ENCODE measurements around the gene OR6P1.

Gene OR6P1

DNA sequence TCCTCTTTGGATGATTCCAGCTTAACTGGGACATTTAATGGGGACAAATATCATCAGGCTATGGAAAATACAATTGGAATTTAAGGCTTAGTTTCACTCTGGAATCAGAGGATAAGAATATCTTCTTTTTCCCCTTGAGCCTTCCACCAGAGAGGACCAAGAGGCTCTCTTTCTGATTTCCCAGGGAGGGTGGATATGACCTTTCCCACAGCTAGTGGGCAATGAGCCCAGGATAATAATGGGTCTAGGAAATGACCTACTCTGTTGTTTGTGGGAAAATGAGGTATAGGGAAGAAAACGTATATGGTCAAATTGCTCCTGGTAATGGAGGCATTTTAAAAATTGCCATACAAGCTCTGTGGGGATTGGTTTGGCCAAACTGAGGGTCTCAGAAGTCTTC, 18.1 kb downstream of the OR6P1 start:
- Histone ChIP-seq H3K4me2 (ENCODE audit: low read length) (no peak overlapping the region), H3K79me2 (ENCODE audit: control insufficient read depth, low read length) (no peaks in the 10 kb centered on the region), H3K27me3 (ENCODE audit: control insufficient read depth, low read length) (0 out of 2 replicates have a peak, but pooled peaks cover 3% of the 10 kb centered on the region), H3K27ac (ENCODE audit: low read depth, low read length) (no peak overlapping the region), H3K9me2 (replicated peaks; ENCODE audit: control insufficient read depth, low read length) (no peaks in the 10 kb centered on the region), H3F3A (ENCODE audit: control insufficient read depth, insufficient read depth) (no peaks in the 10 kb centered on the region), H3K9me3 (ENCODE audit: control insufficient read depth, insufficient read depth, low read length) (no peaks in the 10 kb centered on the region), H3K4me3 (ENCODE audit: low read length) (no peak overlapping the region), H3K4me1 (ENCODE audit: control insufficient read depth, low read length) (no peaks in the 10 kb centered on the region), H4K20me1 (ENCODE audit: control insufficient read depth, insufficient read depth, low read depth, low read length) (no peaks in the 10 kb centered on the region), H3K36me3 (ENCODE audit: control insufficient read depth, low read length) (no peaks in the 10 kb centered on the region)
- TF ChIP-seq EZH2phosphoT487 (IDR thresholded peaks at IDR 0.05; ENCODE audit: borderline replicate concordance, low read length) = no peak
- TF ChIP-seq, protein P1, sequence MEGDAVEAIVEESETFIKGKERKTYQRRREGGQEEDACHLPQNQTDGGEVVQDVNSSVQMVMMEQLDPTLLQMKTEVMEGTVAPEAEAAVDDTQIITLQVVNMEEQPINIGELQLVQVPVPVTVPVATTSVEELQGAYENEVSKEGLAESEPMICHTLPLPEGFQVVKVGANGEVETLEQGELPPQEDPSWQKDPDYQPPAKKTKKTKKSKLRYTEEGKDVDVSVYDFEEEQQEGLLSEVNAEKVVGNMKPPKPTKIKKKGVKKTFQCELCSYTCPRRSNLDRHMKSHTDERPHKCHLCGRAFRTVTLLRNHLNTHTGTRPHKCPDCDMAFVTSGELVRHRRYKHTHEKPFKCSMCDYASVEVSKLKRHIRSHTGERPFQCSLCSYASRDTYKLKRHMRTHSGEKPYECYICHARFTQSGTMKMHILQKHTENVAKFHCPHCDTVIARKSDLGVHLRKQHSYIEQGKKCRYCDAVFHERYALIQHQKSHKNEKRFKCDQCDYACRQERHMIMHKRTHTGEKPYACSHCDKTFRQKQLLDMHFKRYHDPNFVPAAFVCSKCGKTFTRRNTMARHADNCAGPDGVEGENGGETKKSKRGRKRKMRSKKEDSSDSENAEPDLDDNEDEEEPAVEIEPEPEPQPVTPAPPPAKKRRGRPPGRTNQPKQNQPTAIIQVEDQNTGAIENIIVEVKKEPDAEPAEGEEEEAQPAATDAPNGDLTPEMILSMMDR (IDR thresholded peaks at IDR 0.05; ENCODE audit: low read depth, low read length, poor library complexity, severe bottlenecking) = no peak

DNA sequence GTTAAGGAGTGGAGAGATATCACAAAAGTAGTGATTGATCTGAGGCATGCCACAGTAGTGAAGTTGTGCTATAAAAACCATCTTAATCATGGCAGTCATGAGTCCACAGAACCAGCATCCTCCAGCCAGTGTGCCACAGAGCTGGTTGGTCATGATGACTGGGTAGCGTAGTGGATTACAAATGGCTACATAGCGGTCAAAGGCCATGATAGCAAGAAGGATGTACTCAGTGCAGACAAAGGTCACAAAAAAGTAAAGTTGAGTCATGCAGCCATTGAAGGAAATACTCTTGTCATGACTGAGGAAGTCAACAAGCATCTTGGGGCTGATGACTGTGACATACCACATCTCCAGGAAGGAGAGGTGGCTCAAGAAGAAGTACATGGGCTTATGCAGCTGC, 22.8 kb downstream of the OR6P1 start:
- 0 out of 2 replicates have a peak, but pooled peaks cover 3% of the 10 kb centered on the region for H3K27me3 ChIP-seq (ENCODE audit: control insufficient read depth, low read length)
- H3F3A ChIP-seq (ENCODE audit: control insufficient read depth, insufficient read depth) = no peaks in the 10 kb centered on the region
- TF ChIP-seq EZH2phosphoT487 (IDR thresholded peaks at IDR 0.05; ENCODE audit: borderline replicate concordance, low read length) = no peak
- TF ChIP-seq, protein P1 (IDR thresholded peaks at IDR 0.05; ENCODE audit: low read depth, low read length, poor library complexity, severe bottlenecking) = no peak
- no peaks in the 10 kb centered on the region for H3K79me2 ChIP-seq (ENCODE audit: control insufficient read depth, low read length)
- H3K27ac ChIP-seq (ENCODE audit: low read depth, low read length) = no peak overlapping the region
- no peak overlapping the region for H3K4me2 ChIP-seq (ENCODE audit: low read length)
- H3K4me1 ChIP-seq (ENCODE audit: control insufficient read depth, low read length) = no peaks in the 10 kb centered on the region
- H3K4me3 ChIP-seq (ENCODE audit: low read length) = no peak overlapping the region
- no peaks in the 10 kb centered on the region for H4K20me1 ChIP-seq (ENCODE audit: control insufficient read depth, insufficient read depth, low read depth, low read length)
- H3K9me3 ChIP-seq (ENCODE audit: control insufficient read depth, insufficient read depth, low read length) = no peaks in the 10 kb centered on the region
- no peaks in the 10 kb centered on the region for H3K9me2 ChIP-seq (replicated peaks; ENCODE audit: control insufficient read depth, low read length)
- no peaks in the 10 kb centered on the region for H3K36me3 ChIP-seq (ENCODE audit: control insufficient read depth, low read length)

DNA sequence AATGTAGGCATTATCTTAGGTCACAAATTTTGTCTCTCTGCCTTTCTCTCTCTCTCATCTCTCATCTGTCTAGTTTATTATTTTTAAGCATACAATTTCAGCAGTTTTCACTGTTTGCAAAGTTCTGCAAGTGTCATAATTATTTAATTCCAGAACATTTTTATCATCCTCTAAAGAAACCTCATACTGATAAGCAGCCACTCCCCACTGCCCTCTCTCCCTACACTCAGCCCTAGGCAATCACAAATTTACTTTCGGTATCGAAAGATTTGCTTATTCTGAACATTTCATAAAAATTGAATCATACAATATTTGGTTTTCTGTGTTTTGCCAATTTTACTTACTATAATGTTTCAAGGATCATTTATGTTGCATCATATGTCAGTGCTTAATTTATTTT, 32.8 kb downstream of the OR6P1 start:
- Histone ChIP-seq H3K36me3 (ENCODE audit: control insufficient read depth, low read length) (no peaks in the 10 kb centered on the region), H3F3A (ENCODE audit: control insufficient read depth, insufficient read depth) (no peaks in the 10 kb centered on the region), H3K9me3 (ENCODE audit: control insufficient read depth, insufficient read depth, low read length) (no peaks in the 10 kb centered on the region), H3K4me2 (ENCODE audit: low read length) (no peak overlapping the region), H3K4me1 (ENCODE audit: control insufficient read depth, low read length) (no peaks in the 10 kb centered on the region), H3K79me2 (ENCODE audit: control insufficient read depth, low read length) (no peaks in the 10 kb centered on the region), H3K27me3 (ENCODE audit: control insufficient read depth, low read length) (no peaks in the 10 kb centered on the region; the same call in 1 of the 2 replicates), H3K4me3 (ENCODE audit: low read length) (no peak overlapping the region), H4K20me1 (ENCODE audit: control insufficient read depth, insufficient read depth, low read depth, low read length) (no peaks in the 10 kb centered on the region), H3K27ac (ENCODE audit: low read depth, low read length) (no peak overlapping the region), H3K9me2 (replicated peaks; ENCODE audit: control insufficient read depth, low read length) (no peaks in the 10 kb centered on the region)
- no peak for TF ChIP-seq EZH2phosphoT487 (IDR thresholded peaks at IDR 0.05; ENCODE audit: borderline replicate concordance, low read length)

DNA sequence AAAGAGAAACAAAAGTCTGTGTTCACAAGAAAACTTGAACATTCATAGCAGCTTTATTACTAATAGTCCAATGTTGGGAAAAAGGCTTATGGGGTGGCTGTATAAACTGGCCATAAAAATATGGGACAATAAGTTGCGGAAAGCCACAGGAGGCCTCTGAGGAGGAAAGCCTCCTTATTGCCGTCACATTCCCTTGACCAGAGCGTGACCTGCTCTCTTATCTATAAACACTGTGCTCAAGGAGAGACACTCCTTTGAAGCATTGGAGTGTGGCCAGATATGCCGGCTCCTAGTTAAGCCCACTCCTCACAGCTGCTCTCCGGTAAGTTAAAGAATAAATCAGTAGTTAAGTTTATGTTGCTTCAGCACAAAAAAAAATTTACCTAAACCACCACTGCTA, 35.9 kb downstream of the OR6P1 start:
- H3K9me3 ChIP-seq (ENCODE audit: control insufficient read depth, insufficient read depth, low read length) = no peaks in the 10 kb centered on the region
- TF ChIP-seq EZH2phosphoT487 (IDR thresholded peaks at IDR 0.05; ENCODE audit: borderline replicate concordance, low read length) = no peak
- TF ChIP-seq, protein P1 (IDR thresholded peaks at IDR 0.05; ENCODE audit: low read depth, low read length, poor library complexity, severe bottlenecking) = no peak
- H3K36me3 ChIP-seq (ENCODE audit: control insufficient read depth, low read length) = no peaks in the 10 kb centered on the region
- H3K27ac ChIP-seq (ENCODE audit: low read depth, low read length) = no peak overlapping the region
- no peak overlapping the region for H3K4me2 ChIP-seq (ENCODE audit: low read length)
- no peaks in the 10 kb centered on the region for H3K9me2 ChIP-seq (replicated peaks; ENCODE audit: control insufficient read depth, low read length)
- no peaks in the 10 kb centered on the region; the same call in 1 of the 2 replicates for H3K27me3 ChIP-seq (ENCODE audit: control insufficient read depth, low read length)
- no peaks in the 10 kb centered on the region for H3K4me1 ChIP-seq (ENCODE audit: control insufficient read depth, low read length)
- no peaks in the 10 kb centered on the region for H4K20me1 ChIP-seq (ENCODE audit: control insufficient read depth, insufficient read depth, low read depth, low read length)
- no peaks in the 10 kb centered on the region for H3F3A ChIP-seq (ENCODE audit: control insufficient read depth, insufficient read depth)
- no peak overlapping the region for H3K4me3 ChIP-seq (ENCODE audit: low read length)
- no peaks in the 10 kb centered on the region for H3K79me2 ChIP-seq (ENCODE audit: control insufficient read depth, low read length)
